HG02588 (cell line): ENCODE measurements around the gene CRB2.
A peak's percentile ranks its signal among the peaks of the same experiment; 100 is the strongest.
"Not testable (repeated sequence)": the region's sequence is repeated elsewhere in the genome, so short reads cannot be mapped to it uniquely, and the experiment has no call there.

Experiments used
- ATAC-seq: cut with Tn5 transposase; IDR thresholded peaks from one replicate; pipeline ENCODE4 v1.9.1; 2021; ENCODE audit warnings: mild to moderate bottlenecking, moderate library complexity; ENCODE audit not compliant: unreplicated experiment

The CRB2 gene

GRCh38 chr9:123327697-123328100 lies 28.3 kb upstream of the CRB2 start:
- no peak for ATAC-seq

DNA sequence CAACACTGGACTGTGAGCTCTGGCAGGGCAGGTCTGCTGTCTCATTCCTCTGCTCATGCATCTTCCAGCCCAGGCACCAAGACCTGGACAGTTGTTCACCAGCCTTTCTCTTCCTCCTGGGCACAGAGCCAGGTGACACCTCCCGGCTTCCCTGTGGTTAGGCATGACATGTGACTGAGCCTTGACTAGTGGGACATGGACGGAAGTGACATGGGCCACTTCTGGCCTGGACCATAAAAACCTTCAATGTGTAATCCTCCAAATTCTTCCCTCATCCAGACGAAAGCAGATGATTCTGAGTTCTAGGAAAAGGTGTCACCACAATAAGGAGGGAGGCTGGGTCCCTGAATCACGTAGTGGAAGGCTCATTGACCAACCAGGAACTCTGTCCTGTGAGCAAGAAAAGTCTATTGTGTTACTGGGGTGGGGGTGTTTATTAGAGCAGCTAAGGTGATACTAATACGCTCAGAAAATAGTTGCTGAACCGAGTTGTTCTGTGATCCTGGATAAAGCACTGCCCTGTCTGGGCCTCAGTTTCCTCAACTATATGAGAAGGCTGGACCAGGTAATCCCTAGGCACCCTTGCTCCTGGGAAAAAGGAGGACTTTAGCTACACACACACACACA lies 26.6 kb upstream of the CRB2 start:
- ATAC-seq, result no peak

DNA sequence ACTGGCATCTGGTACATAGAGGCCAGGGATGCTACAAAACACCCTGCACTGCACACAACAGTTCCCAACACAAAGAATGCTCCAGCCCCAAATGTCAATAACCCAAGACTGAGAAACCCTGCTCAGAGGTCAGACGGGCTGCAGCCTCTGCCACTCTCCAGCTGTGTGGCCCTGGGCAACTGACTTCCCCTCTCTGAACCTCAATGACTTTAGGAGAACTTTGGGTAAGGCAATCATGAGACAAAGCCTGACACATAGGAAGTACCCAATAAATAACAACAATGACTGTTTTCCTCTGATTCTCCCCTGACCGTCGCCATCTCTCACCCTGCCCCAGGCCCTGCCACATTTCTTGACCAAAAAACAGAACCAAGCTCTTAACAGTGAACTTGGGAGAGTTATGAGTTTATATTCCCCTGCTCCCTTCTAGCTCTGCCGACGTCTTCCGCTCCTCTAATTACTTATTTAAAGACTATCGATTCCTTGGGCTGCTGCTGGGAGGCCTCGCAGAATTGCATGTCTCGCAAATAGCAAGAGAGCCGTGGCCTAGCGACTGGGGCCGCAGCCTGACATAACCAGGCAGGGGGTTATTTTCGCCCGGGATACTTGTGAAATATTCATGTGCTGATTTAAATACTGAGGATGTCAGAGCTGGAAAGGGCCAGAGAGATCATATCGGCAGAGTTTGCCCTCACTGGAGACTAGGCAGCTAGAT lies 24.5 kb upstream of the CRB2 start:
- no peak for ATAC-seq

DNA sequence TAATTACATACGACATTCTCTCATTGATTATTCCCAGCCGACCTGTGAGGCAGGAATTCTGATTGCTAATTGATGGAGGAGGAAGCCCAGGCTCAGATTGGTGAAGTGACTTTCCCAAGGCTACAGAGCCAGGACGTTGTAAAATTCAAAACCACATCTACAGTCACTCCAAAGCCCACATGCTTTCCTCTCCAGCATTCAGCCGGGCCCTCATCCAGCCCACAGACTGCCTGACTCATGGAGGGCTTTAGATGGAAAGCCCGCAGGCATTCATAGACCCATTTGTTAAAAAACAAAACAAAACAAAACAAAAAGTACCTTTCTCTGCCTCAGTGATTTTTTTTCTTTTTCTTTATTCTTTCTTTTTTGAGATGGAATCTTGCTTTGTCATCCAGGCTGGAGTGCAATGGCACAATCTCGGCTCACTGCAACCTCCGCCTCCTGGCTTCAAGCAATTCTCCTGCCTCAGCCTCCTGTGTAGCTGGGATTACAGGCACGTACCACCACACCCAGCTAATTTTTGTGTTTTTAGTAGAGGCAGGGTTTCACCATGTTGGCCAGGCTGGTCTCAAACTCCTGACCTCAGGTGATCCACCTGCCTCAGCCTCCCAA lies 22.8 kb upstream of the CRB2 start:
- ATAC-seq, result not testable (repeated sequence)

- no peak for ATAC-seq
These were observed 21.4 kb upstream of the CRB2 start for GRCh38 chr9:123334639-123335038.

DNA sequence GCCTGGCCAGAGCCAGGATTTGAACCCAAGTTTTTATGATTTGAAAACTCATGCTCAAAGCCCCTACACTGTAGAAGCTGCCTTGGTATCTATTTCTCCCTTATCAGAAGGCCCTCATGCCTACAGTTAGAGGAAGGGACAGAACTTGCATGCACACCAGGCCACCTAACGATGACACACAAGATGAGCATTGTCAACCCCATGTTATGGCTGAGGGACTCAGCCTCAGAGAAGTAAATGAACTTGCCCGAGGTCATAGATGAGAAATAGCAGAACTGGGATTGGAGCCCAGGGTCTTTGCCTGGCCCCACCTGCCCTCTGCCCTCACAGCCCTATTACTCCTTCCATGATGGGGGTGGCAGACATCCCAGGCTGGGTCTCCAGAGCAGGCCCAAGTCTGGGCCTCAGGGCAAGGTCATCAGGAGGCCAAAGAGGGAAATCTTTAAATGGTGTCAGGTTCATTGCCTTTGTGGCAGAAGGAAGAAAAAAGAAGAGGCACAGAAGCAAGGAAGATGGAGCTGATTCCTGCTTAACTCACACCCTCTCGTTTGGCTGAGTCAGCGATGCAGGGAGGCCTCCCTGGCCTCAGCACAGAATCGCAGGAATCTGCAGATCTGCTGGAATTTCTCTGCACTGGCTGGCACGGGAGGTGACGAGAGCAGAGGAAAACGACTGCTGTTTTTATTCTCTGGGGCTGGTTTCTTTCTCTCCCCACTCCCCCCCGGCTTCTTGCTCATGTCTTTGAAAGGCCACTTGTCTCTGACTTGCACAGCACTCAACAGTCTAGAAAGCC lies 20.6 kb upstream of the CRB2 start:
- no peak for ATAC-seq

- no peak for ATAC-seq
These were observed 20.0 kb upstream of the CRB2 start for GRCh38 chr9:123335986-123336329.

DNA sequence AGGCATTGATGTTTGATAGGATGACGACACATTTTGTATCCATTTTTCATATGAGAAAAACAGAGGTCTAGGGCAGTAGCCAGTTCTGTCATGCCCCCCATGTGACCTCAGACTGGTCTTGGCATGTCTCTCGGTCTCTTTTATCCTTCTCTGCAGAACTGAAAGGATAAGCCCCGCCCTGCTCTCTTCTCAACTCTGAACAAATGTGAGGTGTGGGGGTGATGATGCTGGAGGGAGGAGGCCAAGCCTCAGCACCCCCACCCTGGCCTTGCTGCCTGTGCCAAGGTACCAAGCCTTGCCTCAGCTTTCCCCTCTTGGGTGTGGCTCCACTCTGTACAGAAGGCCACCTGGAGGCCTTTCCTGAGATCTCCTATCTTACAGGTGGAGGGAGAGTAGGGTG lies 19.5 kb upstream of the CRB2 start:
- ATAC-seq, result no peak

DNA sequence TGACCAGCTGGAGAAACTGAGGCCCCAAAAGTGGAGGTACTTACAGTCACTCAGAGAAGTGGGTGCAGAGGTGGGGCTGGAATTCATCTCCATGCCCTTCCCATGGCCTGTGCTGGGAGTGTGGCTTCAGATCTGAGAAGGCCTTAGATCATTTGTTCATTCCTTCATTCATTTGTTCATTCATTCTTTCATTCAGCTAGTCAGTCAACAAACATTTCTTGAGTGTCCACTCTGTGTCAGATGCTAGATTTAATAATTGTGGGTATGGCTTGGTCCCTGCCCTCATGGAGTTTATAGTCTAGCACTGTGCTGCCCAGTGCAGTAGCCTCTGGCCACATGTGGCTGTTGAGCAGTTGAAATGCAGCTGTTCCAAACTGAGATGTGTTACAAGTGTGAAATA lies 19.0 kb upstream of the CRB2 start:
- ATAC-seq, result no peak

DNA sequence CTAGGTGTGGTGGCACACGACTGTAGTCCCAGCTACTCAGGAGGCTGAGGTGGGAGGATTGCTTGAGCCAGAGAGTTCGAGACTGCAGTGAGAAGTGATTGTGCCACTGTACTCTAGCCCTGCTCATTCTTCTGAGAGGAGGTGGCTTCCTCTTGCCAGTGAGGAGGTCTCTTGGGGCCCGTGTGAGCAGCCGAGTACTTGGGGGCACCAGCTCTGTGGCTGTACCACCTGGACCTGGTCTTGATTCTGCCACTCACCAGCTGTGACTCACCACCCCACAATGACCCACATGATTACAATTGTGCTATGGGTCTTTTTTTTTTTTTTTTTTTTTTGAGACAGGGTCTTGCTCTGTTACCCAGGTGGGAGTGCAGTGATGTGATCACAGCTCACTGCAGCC lies 18.0 kb upstream of the CRB2 start:
- ATAC-seq, result no peak

GRCh38 chr9:123338710-123339665 lies 17.0 kb upstream of the CRB2 start:
- peak; percentile 65 for ATAC-seq

GRCh38 chr9:123339666-123340510 lies 16.1 kb upstream of the CRB2 start:
- peak; percentile 38 for ATAC-seq

DNA sequence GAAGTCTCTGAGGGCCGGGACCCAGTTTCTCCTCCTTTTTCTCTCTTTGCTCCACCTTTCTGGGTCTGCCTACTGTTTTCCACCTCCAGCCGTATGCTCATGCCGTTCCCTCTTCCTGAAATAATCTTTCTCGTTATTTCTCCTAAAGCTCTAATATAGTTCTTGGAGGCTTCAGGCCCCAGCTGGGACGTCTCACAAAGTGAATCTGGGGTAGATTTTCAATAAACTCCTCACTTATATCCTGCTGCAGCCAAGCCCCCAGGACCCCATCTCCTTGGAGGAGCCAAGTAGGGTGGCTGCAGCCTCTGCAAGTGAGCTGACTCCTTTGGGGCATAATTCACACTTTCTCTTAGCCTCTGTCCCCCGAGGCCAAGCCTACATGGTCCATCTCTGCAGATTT lies 14.2 kb upstream of the CRB2 start:
- ATAC-seq, result no peak

DNA sequence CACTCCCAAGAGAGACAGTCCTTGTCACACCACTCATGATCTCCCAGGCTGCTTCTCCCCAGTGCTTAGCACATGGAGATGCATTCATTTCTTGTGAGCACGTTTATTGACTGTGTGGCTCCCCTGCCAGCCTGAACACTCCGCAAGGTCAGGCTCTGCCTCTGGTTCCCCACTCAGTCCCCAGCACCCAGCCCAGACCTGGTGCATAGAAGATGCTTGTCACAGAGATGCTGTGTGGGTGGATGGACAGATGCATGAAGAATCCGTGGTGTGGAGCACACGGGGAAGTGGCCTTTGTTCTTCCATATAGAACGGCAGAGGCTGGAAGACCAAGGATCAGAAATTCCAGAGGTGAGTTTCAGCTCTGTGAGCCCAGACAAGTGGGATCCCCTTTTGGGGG lies 13.8 kb upstream of the CRB2 start:
- no peak for ATAC-seq

DNA sequence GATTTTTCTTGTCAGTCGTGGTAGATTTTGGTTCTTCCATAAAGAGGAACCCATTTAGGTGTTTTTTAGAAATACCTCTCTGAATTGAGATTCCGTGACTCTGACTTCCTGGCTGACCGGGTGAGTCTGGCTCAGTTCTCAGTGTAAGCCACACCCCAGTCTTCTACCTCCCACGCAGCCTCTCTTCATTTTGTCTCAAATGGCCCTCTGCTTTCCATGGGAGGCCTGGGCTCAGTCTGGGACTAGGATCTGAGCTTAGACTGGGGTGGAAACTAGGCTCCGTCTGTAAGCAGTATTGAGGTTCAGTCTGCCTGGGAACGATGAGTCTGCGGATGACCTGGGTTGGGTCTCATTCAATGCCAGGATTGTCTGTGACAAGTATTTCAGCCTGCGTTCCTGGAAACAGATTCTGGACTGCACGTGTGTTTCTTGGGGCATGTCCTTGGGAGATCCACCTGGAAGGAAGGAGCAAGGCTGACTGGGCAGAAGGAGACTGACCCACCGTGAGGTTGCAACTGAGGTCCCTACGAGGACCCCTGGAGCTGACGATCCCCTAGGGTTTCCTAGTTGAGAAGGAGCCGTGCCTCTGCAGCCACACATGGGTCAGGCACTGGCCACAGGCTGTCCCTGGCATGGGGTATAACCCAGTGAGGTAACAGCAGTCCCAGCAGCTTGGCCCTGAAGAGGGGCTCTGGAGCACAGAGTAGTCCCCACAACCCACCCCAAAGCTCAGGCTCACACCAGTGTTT lies 12.4 kb upstream of the CRB2 start:
- no peak for ATAC-seq

DNA sequence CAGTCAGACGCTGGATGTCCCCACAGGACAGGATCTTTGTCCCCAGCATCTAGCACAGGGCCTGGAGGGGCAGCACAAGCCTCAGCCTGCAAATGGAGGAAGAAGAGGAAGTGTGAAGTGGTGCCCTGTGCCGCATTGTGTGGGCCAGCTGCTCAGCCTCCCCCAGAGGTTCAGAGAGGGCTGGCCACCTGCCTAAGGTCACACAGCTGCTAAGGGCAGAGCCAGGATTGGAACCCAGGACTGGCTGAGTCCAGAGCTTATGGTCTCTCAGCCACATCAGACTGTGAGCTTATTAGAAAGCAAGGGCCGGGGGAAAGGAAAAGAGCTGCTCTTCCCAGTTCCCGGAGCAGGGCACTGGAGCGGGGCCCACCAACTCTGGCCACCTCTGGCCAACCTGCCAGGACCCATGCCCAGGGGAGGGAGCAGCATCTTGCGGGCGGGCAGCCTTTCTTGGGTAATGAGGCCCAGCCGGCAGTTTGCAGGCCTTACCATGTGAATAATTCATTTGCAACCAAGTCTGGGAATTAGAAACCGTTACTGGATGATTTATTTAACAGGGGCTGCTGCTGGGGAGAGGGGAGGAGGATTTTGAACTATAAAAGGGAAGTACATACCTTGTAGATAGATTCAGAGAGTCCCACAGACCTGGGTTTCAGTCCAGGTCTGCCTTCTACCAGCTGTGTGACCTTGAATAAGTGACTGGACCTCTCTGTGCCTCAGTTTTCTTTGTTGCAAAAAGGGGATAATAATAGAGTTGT lies 11.6 kb upstream of the CRB2 start:
- ATAC-seq, result no peak

DNA sequence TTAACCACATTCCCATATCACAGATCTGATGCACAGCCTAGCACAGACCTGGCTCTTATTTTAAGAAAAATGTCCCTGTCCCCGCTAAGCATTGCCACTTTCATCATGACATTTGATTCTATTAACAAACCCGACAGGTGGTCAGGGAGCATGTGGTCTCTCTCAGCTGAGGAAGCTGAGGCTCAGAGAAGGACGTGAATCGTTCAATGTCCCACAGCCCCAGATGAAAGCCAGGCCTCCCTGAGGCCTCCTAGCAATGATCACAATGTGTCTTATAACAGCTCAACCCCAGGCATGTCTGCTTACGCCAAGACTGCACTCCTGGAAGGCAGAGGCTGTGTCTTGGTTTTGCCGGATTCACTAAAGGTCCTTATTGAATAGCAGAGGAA lies 10.4 kb upstream of the CRB2 start:
- ATAC-seq, result no peak

GRCh38 chr9:123346026-123346425 lies 10.0 kb upstream of the CRB2 start:
- no peak for ATAC-seq
